Measurements from ENCODE around the gene SLC17A5. TPM values are rescaled to one million over a fixed set of nuclear protein-coding genes. Genes with fewer than 3 reads are reported as not detected.
"Not testable (repeated sequence)": the region's sequence is repeated elsewhere in the genome, so short reads cannot be mapped to it uniquely, and the experiment has no call there.

SLC17A5 gene
- polyA plus RNA-seq, 3 donors: 18.9 to 20.6 (median 20.2) TPM

DNA sequence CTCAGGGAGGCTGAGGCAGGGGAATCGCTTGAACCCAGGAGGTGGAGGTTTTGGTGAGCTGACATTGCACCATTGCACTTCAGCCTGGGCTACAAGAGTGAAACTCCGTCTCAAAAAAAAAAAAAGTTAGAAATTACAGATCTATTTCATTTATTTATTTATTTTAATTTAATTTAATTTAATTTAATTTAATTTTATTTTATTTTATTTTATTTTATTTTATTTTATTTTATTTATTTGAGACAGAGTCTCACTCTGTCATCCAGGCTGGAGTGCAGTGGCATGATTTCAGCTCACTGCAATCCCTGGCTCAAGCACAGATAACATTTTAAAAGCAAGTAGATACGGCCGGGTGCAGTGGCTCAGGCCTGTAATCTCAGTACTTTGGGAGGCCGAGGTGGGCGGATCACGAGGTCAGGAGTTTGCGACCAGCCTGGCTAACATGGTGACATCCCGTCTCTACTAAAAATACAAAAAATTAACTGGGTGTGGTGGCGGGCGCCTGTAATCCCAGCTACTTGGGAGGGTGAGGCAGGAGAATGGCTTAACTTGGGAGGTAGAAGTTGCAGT is 98.3 kb downstream of the SLC17A5 start:
- DNase-seq (ENCODE audit: extremely low read depth in 1 of 11, low read depth in 9 of 11, low spot score in 4 of 11): not testable (repeated sequence)

DNA sequence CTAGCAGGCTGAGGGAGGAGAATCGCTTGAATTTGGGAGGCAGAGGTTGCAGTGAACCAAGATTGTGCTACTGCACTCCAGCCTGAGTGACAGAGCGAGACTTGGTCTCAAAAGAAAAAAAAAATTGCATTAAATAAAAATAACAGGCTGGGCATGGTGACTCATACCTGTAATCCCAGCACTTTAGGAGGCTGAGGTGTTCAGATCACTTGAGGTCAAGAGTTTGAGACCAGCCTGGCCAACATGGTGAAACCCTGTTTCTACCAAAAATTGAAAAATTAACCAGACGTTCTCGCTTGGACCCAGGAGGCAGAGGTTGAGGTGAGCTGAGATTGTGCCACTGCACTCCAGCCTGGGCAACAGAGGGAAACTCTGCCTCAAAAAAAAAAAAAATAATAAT is 102.7 kb downstream of the SLC17A5 start:
- not testable (repeated sequence) for DNase-seq (ENCODE audit: extremely low read depth in 1 of 11, low read depth in 9 of 11, low spot score in 4 of 11)

DNA sequence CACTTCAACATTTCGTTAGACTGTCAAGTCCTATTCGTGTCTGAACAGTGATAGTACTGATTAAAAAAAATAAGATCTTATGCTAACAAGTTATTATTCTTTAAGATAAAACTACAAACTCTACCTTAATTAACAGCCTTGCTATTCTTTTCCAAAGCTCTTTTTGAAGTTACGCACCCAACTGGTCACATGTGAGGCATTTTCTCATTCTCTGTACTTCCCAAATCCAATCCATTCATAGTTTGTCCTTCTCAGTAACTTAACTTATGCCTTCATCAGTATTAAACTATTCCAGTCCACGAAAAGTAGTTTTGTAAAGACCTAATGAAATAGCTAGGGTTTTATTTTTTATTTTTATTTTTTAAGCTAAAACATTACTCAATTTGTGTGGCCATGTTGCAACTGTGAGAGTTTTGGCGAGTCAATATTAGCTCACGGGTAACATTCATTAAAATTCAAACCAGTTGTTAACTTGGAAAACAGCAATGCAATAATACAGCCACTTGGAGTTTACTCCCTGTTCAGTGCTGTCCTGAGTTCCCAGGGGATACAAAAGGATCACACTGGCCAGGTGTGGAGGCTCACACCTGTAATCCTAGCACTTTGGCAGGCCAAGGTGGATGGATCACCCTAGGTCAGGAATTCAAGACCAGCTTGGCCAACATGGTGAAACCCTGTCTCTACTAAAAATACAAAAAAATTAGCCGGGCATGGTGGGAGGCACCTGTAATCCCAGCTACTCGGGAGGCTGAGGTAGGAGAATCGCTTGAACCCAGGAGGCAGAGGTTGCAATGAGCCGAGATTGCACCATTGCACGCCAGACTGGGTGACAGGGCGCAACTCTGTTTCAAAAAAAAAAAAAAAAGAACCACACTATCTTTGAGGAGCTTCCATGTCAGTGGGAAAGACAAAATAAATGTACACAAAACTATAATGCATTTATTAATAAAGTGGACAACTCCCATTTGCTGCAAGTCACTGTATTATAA is 105.0 kb downstream of the SLC17A5 start:
- no peak for DNase-seq (ENCODE audit: extremely low read depth in 1 of 11, low read depth in 9 of 11, low spot score in 4 of 11)

DNA sequence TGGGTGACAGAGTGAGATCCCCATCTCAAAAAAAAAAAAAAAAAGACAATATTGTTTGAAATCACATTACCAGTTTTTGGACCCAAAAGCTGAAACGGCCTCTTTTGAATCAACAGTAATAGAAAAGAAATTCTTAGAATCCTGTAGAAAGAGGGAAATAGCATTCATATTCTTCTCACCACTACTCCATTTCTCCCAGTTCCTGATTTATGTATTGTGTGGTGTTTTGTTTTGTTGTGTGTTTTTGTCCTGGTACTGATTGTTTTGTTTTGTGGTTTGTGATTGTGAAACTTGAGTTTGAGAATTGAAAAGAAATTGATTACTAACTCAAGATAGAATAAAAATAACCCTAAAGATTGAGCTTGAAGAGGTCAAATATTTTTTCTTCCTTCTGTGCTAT is 106.8 kb downstream of the SLC17A5 start:
- DNase-seq (ENCODE audit: extremely low read depth in 1 of 11, low read depth in 9 of 11, low spot score in 4 of 11): no peak

Other genes starting within 250 kb of the SLC17A5 start
- gene CGAS, start 201.7 kb downstream of the SLC17A5 start, polyA plus RNA-seq (ENCODE audit: insufficient read length in 3 of 3): 1 to 10 TPM; 2.9 to 3.2 (median 3.1) TPM
- gene MTO1, start 192.3 kb downstream of the SLC17A5 start, polyA plus RNA-seq (ENCODE audit: insufficient read length in 3 of 3): 10 to 100 TPM; 27.4 to 34.7 (median 30.3) TPM
- over 10,000 TPM; 18,648 to 21,809 (median 18,824) TPM for gene EEF1A1, start 133.0 kb downstream of the SLC17A5 start, polyA plus RNA-seq (ENCODE audit: insufficient read length in 3 of 3)
- gene CD109, start 42.2 kb upstream of the SLC17A5 start, polyA plus RNA-seq (ENCODE audit: insufficient read length in 3 of 3): 10 to 100 TPM; 11.9 to 14.9 (median 12.8) TPM